IMR-90 (cell line): Measurements from ENCODE around the gene PLA2G2E. TPM values are rescaled to one million over a fixed set of nuclear protein-coding genes. Genes with fewer than 3 reads are reported as not detected.

ENCODE experiments used
- ATAC-seq: fragments of 200-7000 bp; cut with Tn5 transposase; 2 replicates; pipeline ENCODE4 v1.9.1; 2020; ENCODE audit warnings: low read depth, mild to moderate bottlenecking, moderate library complexity
- BruUV-seq: library from RNA; stranded (reverse); fragments of 400-500 nt; replicated peaks from 2 replicates; lab custom pipeline; 2021; lab: Mats Ljungman, UMichigan
- CTCF ChIA-PET: fragments of 300-600 bp; formaldehyde crosslinking; extraction: SDS; loops from one replicate; lab custom pipeline; 2021; ENCODE audit warnings: antibody characterized with exemption; lab: Yijun Ruan, JAX
- POLR2A ChIA-PET: fragments of 300-600 bp; sonication (Branson Sonifier 250); formaldehyde crosslinking; loops from one replicate; lab custom pipeline; 2022; ENCODE audit warnings: antibody characterized with exemption; ENCODE audit not compliant: unreplicated experiment; lab: Charles Lee
- DNase-seq: peaks from one replicate; pipeline ENCODE4 v3.0.0; 2013
- H2AFZ ChIP-seq: replicated peaks from 2 replicates; pipeline ENCODE3; 2013; ENCODE audit warnings: low read length, mild to moderate bottlenecking; ENCODE audit not compliant: poor library complexity
- H2AK5ac ChIP-seq: 2 replicates; pipeline ENCODE4 v1.6.1; 2013; ENCODE audit warnings: low read depth, low read length, inconsistent platforms
- H2AK9ac ChIP-seq: replicated peaks from 2 replicates; pipeline ENCODE3; 2013; ENCODE audit warnings: mild to moderate bottlenecking, low read depth, low read length, moderate library complexity; ENCODE audit not compliant: poor library complexity
- H2BK120ac ChIP-seq: 2 replicates; pipeline ENCODE4 v1.6.1; 2013; ENCODE audit warnings: low read depth, low read length, inconsistent platforms
- H2BK15ac ChIP-seq: 3 replicates; pipeline ENCODE4 v1.6.1; 2013; ENCODE audit warnings: low read depth, low read length, inconsistent platforms
- H2BK20ac ChIP-seq: 2 replicates; pipeline ENCODE4 v1.6.1; 2013; ENCODE audit warnings: low read depth, mild to moderate bottlenecking, inconsistent platforms, low read length, moderate library complexity
- H2BK5ac ChIP-seq: 2 replicates; pipeline ENCODE4 v1.6.1; 2013; ENCODE audit warnings: mild to moderate bottlenecking, low read depth, low read length, inconsistent platforms; ENCODE audit not compliant: poor library complexity, severe bottlenecking
- H3K14ac ChIP-seq: replicated peaks from 2 replicates; pipeline ENCODE4 v1.6.1; 2013; ENCODE audit warnings: low read depth, low read length, inconsistent platforms
- H3K18ac ChIP-seq: 2 replicates; pipeline ENCODE4 v1.6.1; 2013; ENCODE audit warnings: low read depth, low read length, control low read depth
- H3K23ac ChIP-seq: 2 replicates; pipeline ENCODE4 v1.6.1; 2013; ENCODE audit warnings: low read depth, low read length, inconsistent platforms
- H3K27ac ChIP-seq: 2 replicates; pipeline ENCODE4 v1.5.1; 2013; ENCODE audit warnings: mild to moderate bottlenecking, control low read depth, low read length; ENCODE audit not compliant: insufficient read depth
- H3K27me3 ChIP-seq: 2 replicates; pipeline ENCODE4 v1.6.1; 2013; ENCODE audit warnings: low read length; ENCODE audit not compliant: control insufficient read depth, insufficient read depth
- H3K36me3 ChIP-seq: 2 replicates; pipeline ENCODE4 v1.6.1; 2013; ENCODE audit warnings: low read length, mixed read lengths; ENCODE audit not compliant: control insufficient read depth, insufficient read depth
- H3K4ac ChIP-seq: 2 replicates; pipeline ENCODE4 v1.6.1; 2013; ENCODE audit warnings: low read depth, low read length, inconsistent platforms
- H3K4me1 ChIP-seq: 2 replicates; pipeline ENCODE4 v1.6.1; 2013; ENCODE audit warnings: low read length, mixed read lengths; ENCODE audit not compliant: control insufficient read depth, insufficient read depth
- H3K4me2 ChIP-seq: 2 replicates; pipeline ENCODE4 v1.6.1; 2013; ENCODE audit warnings: low read depth, mild to moderate bottlenecking, control low read depth, low read length, moderate library complexity
- H3K4me3 ChIP-seq: 2 replicates; pipeline ENCODE4 v1.5.1; 2013; ENCODE audit warnings: low read depth, mild to moderate bottlenecking, control low read depth, low read length, moderate library complexity; ENCODE audit not compliant: insufficient read depth
- H3K56ac ChIP-seq: 2 replicates; pipeline ENCODE4 v1.6.1; 2013; ENCODE audit warnings: low read length, inconsistent platforms; ENCODE audit not compliant: insufficient read depth; ENCODE audit errors: extremely low read depth
- H3K79me1 ChIP-seq, 2 experiments: 2 replicates each; pipeline ENCODE4 v1.6.1; 2013; ENCODE audit warnings: low read length in 2 of 2, inconsistent platforms in 1 of 2, low read depth in 1 of 2
- H3K9ac ChIP-seq: 2 replicates; pipeline ENCODE4 v1.6.1; 2013; ENCODE audit warnings: low read depth, low read length, control low read depth
- H3K9me1 ChIP-seq: 2 replicates; pipeline ENCODE4 v1.6.1; 2013; ENCODE audit warnings: low read length, inconsistent platforms; ENCODE audit not compliant: insufficient read depth
- H3K9me3 ChIP-seq: 2 replicates; pipeline ENCODE4 v1.6.1; 2013; ENCODE audit warnings: low read length; ENCODE audit not compliant: control insufficient read depth, insufficient read depth
- H4K20me1 ChIP-seq: 2 replicates; pipeline ENCODE4 v1.6.1; 2013; ENCODE audit warnings: low read length, inconsistent platforms; ENCODE audit not compliant: insufficient read depth
- H4K5ac ChIP-seq: 2 replicates; pipeline ENCODE4 v1.6.1; 2013; ENCODE audit warnings: mild to moderate bottlenecking, low read depth, low read length, control low read depth
- H4K8ac ChIP-seq, 2 experiments: 2 replicates each; pipeline ENCODE4 v1.6.1; 2013; ENCODE audit warnings: low read depth in 2 of 2, low read length in 2 of 2, control low read depth in 1 of 2, inconsistent platforms in 1 of 2
- H4K91ac ChIP-seq: 2 replicates; pipeline ENCODE4 v1.6.1; 2013; ENCODE audit warnings: low read depth, low read length, inconsistent platforms; ENCODE audit not compliant: insufficient read depth
- BHLHE40 ChIP-seq: fragments of 150-350 bp; IDR thresholded peaks from 2 replicates; pipeline ENCODE4 v1.6.1; 2016; ENCODE audit warnings: mild to moderate bottlenecking, low read depth, low read length
- CEBPB ChIP-seq: IDR thresholded peaks from 2 replicates; pipeline ENCODE4 v1.6.1; 2012; ENCODE audit warnings: low read depth, low read length, improper control_type of control experiment
- CHD1 ChIP-seq: IDR thresholded peaks from 2 replicates; pipeline ENCODE4 v1.6.1; 2012; ENCODE audit warnings: low read depth, low read length, improper control_type of control experiment
- FOS ChIP-seq: fragments of 150-350 bp; IDR thresholded peaks from 2 replicates; pipeline ENCODE4 v1.6.1; 2016; ENCODE audit warnings: low read depth, low read length
- MAZ ChIP-seq: IDR thresholded peaks from 2 replicates; pipeline ENCODE4 v1.6.1; 2012; ENCODE audit warnings: low read depth, mild to moderate bottlenecking, low read length, improper control_type of control experiment, moderate library complexity, borderline replicate concordance
- NFE2L2 ChIP-seq: fragments of 150-350 bp; IDR thresholded peaks from 2 replicates; pipeline ENCODE4 v1.6.1; 2016; ENCODE audit warnings: low read depth, mild to moderate bottlenecking, low read length
- POLR2A ChIP-seq: IDR thresholded peaks from 2 replicates; pipeline ENCODE4 v1.6.1; 2012; ENCODE audit warnings: mild to moderate bottlenecking, low read depth, low read length
- RAD21 ChIP-seq: IDR thresholded peaks from 2 replicates; pipeline ENCODE4 v1.6.1; 2012; ENCODE audit warnings: low read length, improper control_type of control experiment
- RCOR1 ChIP-seq: IDR thresholded peaks from 2 replicates; pipeline ENCODE4 v1.6.1; 2012; ENCODE audit warnings: mild to moderate bottlenecking, low read length, improper control_type of control experiment; ENCODE audit not compliant: insufficient replicate concordance
- SMC3 ChIP-seq: fragments of 150-350 bp; IDR thresholded peaks from 2 replicates; pipeline ENCODE4 v1.6.1; 2016; ENCODE audit warnings: low read depth, mild to moderate bottlenecking, antibody characterized with exemption, low read length, moderate library complexity
- WGBS, 2 experiments: methylation state at CpG; one replicate each; pipeline versions ENCODE4 v1.1.5 to v1.1.7; 2013; ENCODE audit warnings: missing lambda C conversion rate in 2 of 2; ENCODE audit not compliant: insufficient read length in 1 of 2; ENCODE audit errors: extremely low coverage in 2 of 2; 5-methylcytosine and 5-hydroxymethylcytosine counted together
- dilution Hi-C: fragments of 300-500 bp; cut with HindIII; formaldehyde crosslinking; loops from one replicate; pipeline ENCODE4 v1.14.3; 2018; ENCODE audit warnings: low sequenced_read_pairs; ENCODE audit not compliant: unreplicated experiment
- in situ Hi-C: fragments of 300-500 bp; cut with MboI; formaldehyde crosslinking; loops from 3 replicates; pipeline ENCODE4 v1.14.3; 2019; ENCODE audit warnings: low sequenced_read_pairs, inconsistent platforms, mixed read lengths
- intact Hi-C: fragments of 100-400 bp; cut with micrococcal nuclease; formaldehyde crosslinking; loops from 2 replicates; pipeline ENCODE4 v1.10.0; 2022
- polyA plus RNA-seq, 3 experiments: library from polyadenylated mRNA; depleted of rRNA; stranded (reverse); fragments of >200 nt; gene quantifications; 2 replicates each; pipeline ENCODE4 v1.2.3, GENCODE V29; 2012; ENCODE audit warnings: low replicate concordance in 1 of 3
- total RNA-seq: library from RNA; depleted of rRNA; stranded (reverse); fragments of >200 nt; gene quantifications from 2 replicates; pipeline ENCODE4 v1.2.3, GENCODE V29; 2012
- TF ChIP-seq, protein P1 (sequence below): fragments of 150-350 bp; IDR thresholded peaks from 2 replicates; pipeline ENCODE4 v1.6.1; 2016; ENCODE audit warnings: low read depth, mild to moderate bottlenecking, low read length, moderate library complexity, borderline replicate concordance

The PLA2G2E gene
- total and polyA plus RNA-seq, 2 of the 4 experiments (the other 2 are of a cell fraction) = not detected

- Histone ChIP-seq H2BK5ac (no peak overlapping the region), H2AK9ac (no peak overlapping the region), H3K56ac (no peak overlapping the region), H2BK120ac (no peak overlapping the region), H4K91ac (no peak overlapping the region), H3K9me3 (peaks cover 4% of the 10 kb centered on the region), H2BK20ac (no peak overlapping the region), H3K27ac (no peak overlapping the region), H3K4ac (no peak overlapping the region), H3K4me1 (no peaks in the 10 kb centered on the region), H4K8ac (no peak overlapping the region), H2BK15ac (no peak overlapping the region), H3K4me2 (no peak overlapping the region), H3K36me3 (no peaks in the 10 kb centered on the region), H3K4me3 (no peak overlapping the region), H2AFZ (no peak overlapping the region), H3K9me1 (no peaks in the 10 kb centered on the region), H3K79me1 (no peaks in the 10 kb centered on the region), H4K20me1 (no peaks in the 10 kb centered on the region), H2AK5ac (no peak overlapping the region), H3K18ac (no peak overlapping the region), H3K27me3 (peaks cover 12% of the 10 kb centered on the region), H4K5ac (no peak overlapping the region), H3K9ac (no peak overlapping the region), H3K23ac (no peak overlapping the region), H3K14ac (no peak overlapping the region)
- TF ChIP-seq CHD1 = no peak
- TF ChIP-seq MAZ = no peak
- TF ChIP-seq RAD21 = no peak
- TF ChIP-seq CEBPB = no peak
- no peak for TF ChIP-seq NFE2L2
- TF ChIP-seq, protein P1, sequence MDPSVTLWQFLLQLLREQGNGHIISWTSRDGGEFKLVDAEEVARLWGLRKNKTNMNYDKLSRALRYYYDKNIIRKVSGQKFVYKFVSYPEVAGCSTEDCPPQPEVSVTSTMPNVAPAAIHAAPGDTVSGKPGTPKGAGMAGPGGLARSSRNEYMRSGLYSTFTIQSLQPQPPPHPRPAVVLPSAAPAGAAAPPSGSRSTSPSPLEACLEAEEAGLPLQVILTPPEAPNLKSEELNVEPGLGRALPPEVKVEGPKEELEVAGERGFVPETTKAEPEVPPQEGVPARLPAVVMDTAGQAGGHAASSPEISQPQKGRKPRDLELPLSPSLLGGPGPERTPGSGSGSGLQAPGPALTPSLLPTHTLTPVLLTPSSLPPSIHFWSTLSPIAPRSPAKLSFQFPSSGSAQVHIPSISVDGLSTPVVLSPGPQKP = no peak
- no peak for TF ChIP-seq POLR2A
- no peak for TF ChIP-seq RCOR1
- TF ChIP-seq SMC3 = no peak
- TF ChIP-seq FOS = no peak
- TF ChIP-seq BHLHE40 = no peak
- in situ Hi-C loops = no loop called here
- ATAC-seq (no peak), DNase-seq (no peak)
- POLR2A ChIA-PET = no interaction called here
- 100% methylated on average over 1 of the region's 8 CpGs; no CpG with 5 or more reads in 1 of the 2 experiments for WGBS, 2 experiments
- dilution Hi-C loops = no loop called here
- intact Hi-C loops = no loop called here
- no TSS peak for BruUV-seq
- CTCF ChIA-PET = interaction anchor here (0.7 kb wide), 1 partner anchor 217 kb away, joined by 3 read pairs; no protein-coding TSS in a partner anchor
Measured at GRCh38 chr1:19926296-19927129, 3.1 kb upstream of the PLA2G2E start.
